ENCODE results near the gene PDSS2.
A peak's percentile ranks its signal among the peaks of the same experiment; 100 is the strongest.

PDSS2 gene

GRCh38 chr6:107114213-107114925 is 345.0 kb downstream of the PDSS2 start:
- peak; percentile 77 for DNase-seq

- DNase-seq = no peak
Observed at GRCh38 chr6:107110200-107110599, 349.2 kb downstream of the PDSS2 start.

- no peak for DNase-seq
Observed at GRCh38 chr6:107108201-107108890, 351.0 kb downstream of the PDSS2 start.

GRCh38 chr6:107107791-107108190 is 351.6 kb downstream of the PDSS2 start:
- DNase-seq = no peak

GRCh38 chr6:107106165-107106564 is 353.2 kb downstream of the PDSS2 start:
- no peak for DNase-seq

- DNase-seq = no peak
Observed at GRCh38 chr6:107105511-107106116, 353.8 kb downstream of the PDSS2 start.

- no peak for DNase-seq
Observed at GRCh38 chr6:107103082-107103481, 356.3 kb downstream of the PDSS2 start.

All from CD4-positive, alpha-beta T cell treated with Interleukin-6 for 4 hours (primary cell).